PC-9 (cell line): ENCODE measurements around the gene VAPA. TPM values are rescaled to one million over a fixed set of nuclear protein-coding genes. Genes with fewer than 3 reads are reported as not detected.

Experiments used
- BruUV-seq: library from RNA; stranded (reverse); fragments of 400-500 nt; replicated peaks from 2 replicates; lab custom pipeline; 2021; lab: Mats Ljungman, UMichigan
- CTCF ChIA-PET: fragments of 300-600 bp; sonication (Branson Sonifier 250); formaldehyde crosslinking; loops from one replicate; lab custom pipeline; 2022; ENCODE audit warnings: antibody characterized with exemption; lab: Charles Lee
- POLR2A ChIA-PET: fragments of 300-600 bp; sonication (Branson Sonifier 250); formaldehyde crosslinking; loops from one replicate; lab custom pipeline; 2022; ENCODE audit warnings: antibody characterized with exemption; ENCODE audit not compliant: unreplicated experiment; lab: Charles Lee
- DNase-seq, 2 experiments: peaks; one replicate each; pipeline versions ENCODE4 v3.0.0 to v3.0.0-alpha.2; 2015 to 2022; ENCODE audit warnings: mixed read lengths in 1 of 2
- H2AFZ ChIP-seq: fragments of 200-600 bp; sonication (generic); 2 replicates; pipeline ENCODE4 v1.8.1; 2017; ENCODE audit warnings: antibody characterized with exemption
- H3F3A ChIP-seq: fragments of 200-600 bp; sonication (generic); 2 replicates; pipeline ENCODE4 v1.8.1; 2017; ENCODE audit warnings: antibody characterized with exemption, mild to moderate bottlenecking, low read depth; ENCODE audit not compliant: insufficient read depth
- H3K27ac ChIP-seq: fragments of 200-600 bp; sonication (generic); 2 replicates; pipeline ENCODE4 v1.6.1; 2016; ENCODE audit warnings: mixed run types
- H3K27me3 ChIP-seq: fragments of 200-600 bp; sonication (generic); 2 replicates; pipeline ENCODE4 v1.6.1; 2016; ENCODE audit warnings: low read depth, mixed run types; ENCODE audit not compliant: insufficient read depth
- H3K36me3 ChIP-seq: fragments of 200-600 bp; sonication (generic); 2 replicates; pipeline ENCODE4 v1.6.1; 2016; ENCODE audit warnings: low read depth, mixed run types
- H3K4me1 ChIP-seq: fragments of 200-600 bp; sonication (generic); replicated peaks from 2 replicates; pipeline ENCODE4 v1.6.1; 2016; ENCODE audit warnings: mixed run types; ENCODE audit not compliant: insufficient read depth
- H3K4me2 ChIP-seq: fragments of 200-600 bp; sonication (generic); 2 replicates; pipeline ENCODE4 v1.6.1; 2017; ENCODE audit warnings: mixed run types
- H3K4me3 ChIP-seq: fragments of 200-600 bp; sonication (generic); 2 replicates; pipeline ENCODE4 v1.6.1; 2016; ENCODE audit warnings: mixed run types
- H3K79me2 ChIP-seq: fragments of 200-600 bp; sonication (generic); 2 replicates; pipeline ENCODE4 v1.6.1; 2017; ENCODE audit warnings: low read depth, mixed run types
- H3K9me2 ChIP-seq: fragments of 200-600 bp; sonication (generic); 2 replicates; pipeline ENCODE4 v1.8.1; 2017; ENCODE audit warnings: mild to moderate bottlenecking; ENCODE audit not compliant: insufficient read depth
- H3K9me3 ChIP-seq: fragments of 200-600 bp; sonication (generic); 2 replicates; pipeline ENCODE4 v1.8.1; 2016; ENCODE audit warnings: low read depth; ENCODE audit not compliant: insufficient read depth
- H4K20me1 ChIP-seq: fragments of 200-600 bp; sonication (generic); 2 replicates; pipeline ENCODE4 v1.8.1; 2017; ENCODE audit not compliant: insufficient read depth
- EZH2 ChIP-seq: fragments of 200-600 bp; sonication (generic); IDR thresholded peaks from 2 replicates; pipeline ENCODE4 v1.8.0; 2017; ENCODE audit warnings: antibody characterized with exemption, low read depth
- intact Hi-C: fragments of 100-400 bp; cut with micrococcal nuclease; formaldehyde crosslinking; loops from one replicate; pipeline ENCODE4 v1.10.0; 2022; ENCODE audit not compliant: unreplicated experiment
- total RNA-seq: library from RNA; stranded (reverse); gene quantifications from 2 replicates; pipeline ENCODE4 v1.2.3, GENCODE V29; 2021
- TF ChIP-seq, protein P1 (sequence below): fragments of 200-600 bp; sonication (generic); conservative IDR thresholded peaks from 2 replicates; pipeline ENCODE4 v1.6.1; 2017; ENCODE audit warnings: mixed run types, antibody characterized with exemption, mild to moderate bottlenecking, moderate library complexity

Gene VAPA
- total RNA-seq, 1 experiment from 2014 or later, result 340 TPM

DNA sequence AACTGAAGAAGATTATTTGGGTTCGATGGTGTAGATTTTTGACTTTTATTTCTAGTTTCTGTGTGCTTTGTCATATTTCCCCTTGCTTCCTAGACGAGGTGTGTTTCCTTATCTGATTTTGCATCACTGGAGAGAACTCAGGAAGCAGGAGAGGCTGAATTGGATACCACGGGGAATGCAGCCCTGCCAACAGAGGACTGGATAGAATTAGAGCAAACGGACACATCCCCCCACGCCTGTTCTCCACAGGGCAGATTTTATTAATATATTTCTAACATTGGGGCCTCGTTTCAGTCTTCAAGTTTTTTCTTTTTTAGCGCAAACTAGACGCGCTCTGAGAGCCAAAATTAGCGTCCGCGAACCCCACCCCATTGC is 678 bp upstream of the VAPA start:
- intact Hi-C loops, result loop anchor here (1.0 to 10.0 kb wide), 3 partner anchors 36 to 1944 kb away; partner anchors contain the start of gene PPP4R1
- peak overlapping the region; percentile 79 for H3K4me2 ChIP-seq
- H3K36me3 ChIP-seq, result no peaks in the 10 kb centered on the region
- DNase-seq, result peak in 1 of 2 experiments; percentile 50
- H2AFZ ChIP-seq, result peak overlapping the region; percentile 73
- no peaks in the 10 kb centered on the region for H3K27me3 ChIP-seq
- H4K20me1 ChIP-seq, result peaks cover 32% of the 10 kb centered on the region
- H3F3A ChIP-seq, result peaks cover 14% of the 10 kb centered on the region
- peak overlapping the region; percentile 76; the same call in 1 of the 2 replicates for H3K4me3 ChIP-seq
- no peak for TF ChIP-seq EZH2
- TF ChIP-seq, protein P1, sequence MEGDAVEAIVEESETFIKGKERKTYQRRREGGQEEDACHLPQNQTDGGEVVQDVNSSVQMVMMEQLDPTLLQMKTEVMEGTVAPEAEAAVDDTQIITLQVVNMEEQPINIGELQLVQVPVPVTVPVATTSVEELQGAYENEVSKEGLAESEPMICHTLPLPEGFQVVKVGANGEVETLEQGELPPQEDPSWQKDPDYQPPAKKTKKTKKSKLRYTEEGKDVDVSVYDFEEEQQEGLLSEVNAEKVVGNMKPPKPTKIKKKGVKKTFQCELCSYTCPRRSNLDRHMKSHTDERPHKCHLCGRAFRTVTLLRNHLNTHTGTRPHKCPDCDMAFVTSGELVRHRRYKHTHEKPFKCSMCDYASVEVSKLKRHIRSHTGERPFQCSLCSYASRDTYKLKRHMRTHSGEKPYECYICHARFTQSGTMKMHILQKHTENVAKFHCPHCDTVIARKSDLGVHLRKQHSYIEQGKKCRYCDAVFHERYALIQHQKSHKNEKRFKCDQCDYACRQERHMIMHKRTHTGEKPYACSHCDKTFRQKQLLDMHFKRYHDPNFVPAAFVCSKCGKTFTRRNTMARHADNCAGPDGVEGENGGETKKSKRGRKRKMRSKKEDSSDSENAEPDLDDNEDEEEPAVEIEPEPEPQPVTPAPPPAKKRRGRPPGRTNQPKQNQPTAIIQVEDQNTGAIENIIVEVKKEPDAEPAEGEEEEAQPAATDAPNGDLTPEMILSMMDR, result no peak
- no peaks in the 10 kb centered on the region for H3K9me3 ChIP-seq
- peaks cover 33% of the 10 kb centered on the region for H3K4me1 ChIP-seq
- TSS peak; percentile 61 for BruUV-seq
- POLR2A ChIA-PET, result interaction anchor here (0.5 to 1.4 kb wide), 8 partner anchors 14 to 294 kb away, joined by 3 to 17 read pairs (median 7); no protein-coding TSS in a partner anchor
- CTCF ChIA-PET, result no interaction called here
- peak overlapping the region; percentile 90 for H3K27ac ChIP-seq
- H3K79me2 ChIP-seq, result peaks cover 40% of the 10 kb centered on the region
- no peaks in the 10 kb centered on the region for H3K9me2 ChIP-seq

DNA sequence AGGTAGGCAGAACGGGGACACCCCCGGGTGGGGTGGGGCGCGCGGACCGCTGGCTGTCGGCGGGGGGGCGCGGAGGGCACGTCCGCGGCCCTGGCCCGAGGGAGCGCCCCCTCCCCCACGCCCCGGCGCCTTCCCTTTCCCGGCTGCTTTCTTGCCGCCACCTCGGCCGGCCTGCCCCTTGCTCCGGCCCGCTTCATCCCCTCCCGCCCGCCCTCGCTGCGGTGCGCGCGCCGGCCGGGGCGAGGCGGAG is 443 bp downstream of the VAPA start:
- Histone ChIP-seq H3K27ac (peak overlapping the region; percentile 90), H3K9me3 (no peaks in the 10 kb centered on the region), H3K4me2 (peak overlapping the region; percentile 39; the same call in 1 of the 2 replicates), H3K36me3 (0 out of 2 replicates have a peak, but pooled peaks cover 5% of the 10 kb centered on the region), H3K27me3 (no peaks in the 10 kb centered on the region), H3K4me1 (peaks cover 44% of the 10 kb centered on the region), H3F3A (peaks cover 15% of the 10 kb centered on the region), H3K9me2 (no peaks in the 10 kb centered on the region), H3K79me2 (peaks cover 51% of the 10 kb centered on the region), H4K20me1 (peaks cover 43% of the 10 kb centered on the region), H2AFZ (peak overlapping the region; percentile 67), H3K4me3 (peak overlapping the region; percentile 76)
- TF ChIP-seq, protein P1, result no peak
- no peak for TF ChIP-seq EZH2
- POLR2A ChIA-PET, result interaction anchor here (0.6 to 1.4 kb wide), 5 partner anchors 15 to 201 kb away, joined by 4 to 17 read pairs (median 7); no protein-coding TSS in a partner anchor
- CTCF ChIA-PET, result no interaction called here
- intact Hi-C loops, result loop anchor here (2.0 to 10.0 kb wide), 4 partner anchors 45 to 1943 kb away; partner anchors contain the start of gene PPP4R1
- no peak for DNase-seq
- BruUV-seq, result no TSS peak

DNA sequence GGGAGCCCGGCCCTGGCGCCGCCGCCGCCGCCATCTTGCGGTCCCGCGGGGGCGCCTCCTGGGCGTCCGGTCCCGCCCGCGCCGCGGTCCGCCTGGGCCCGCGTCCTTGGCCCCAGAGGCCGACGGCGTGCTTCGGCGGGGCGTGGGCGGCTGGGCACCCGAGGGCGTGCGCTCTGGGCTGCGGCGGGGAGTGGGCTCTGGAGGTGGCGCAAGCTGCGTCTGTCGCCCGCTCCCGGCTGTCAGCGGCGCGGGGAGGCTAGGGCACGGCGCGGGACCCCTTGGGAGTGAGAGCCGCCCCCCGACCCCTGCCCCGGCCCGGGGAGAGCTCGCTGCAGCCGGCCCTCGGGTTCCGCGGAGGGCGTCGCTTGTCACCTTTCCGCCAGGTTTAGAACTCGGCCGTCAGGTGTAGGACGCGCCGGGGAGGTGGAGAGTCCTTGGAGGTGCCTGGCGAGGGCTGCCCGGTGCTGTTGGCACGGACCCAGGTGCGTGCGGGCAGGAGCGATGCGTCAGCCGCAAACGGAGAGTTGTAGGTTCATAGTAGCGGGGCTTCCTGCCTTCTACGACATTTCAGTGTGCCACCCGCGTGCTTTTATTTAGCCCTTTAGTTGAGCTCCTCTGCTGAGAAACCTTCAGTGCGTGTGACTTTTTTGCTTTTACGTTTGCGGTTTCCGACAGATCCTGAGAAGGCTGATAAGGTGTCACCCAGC is 921 bp downstream of the VAPA start:
- Histone ChIP-seq H3K36me3 (0 out of 2 replicates have a peak, but pooled peaks cover 5% of the 10 kb centered on the region), H3K27me3 (no peaks in the 10 kb centered on the region), H3K27ac (peak overlapping the region; percentile 87), H3K9me3 (no peaks in the 10 kb centered on the region), H2AFZ (peak overlapping the region; percentile 23; the same call in 1 of the 2 replicates), H3K4me1 (peaks cover 49% of the 10 kb centered on the region), H3K4me2 (peak overlapping the region; percentile 96), H3K79me2 (peaks cover 56% of the 10 kb centered on the region), H3F3A (peaks cover 19% of the 10 kb centered on the region), H3K9me2 (no peaks in the 10 kb centered on the region), H3K4me3 (peak overlapping the region; percentile 99), H4K20me1 (peaks cover 48% of the 10 kb centered on the region)
- intact Hi-C loops, result loop anchor here (1.0 to 10.0 kb wide), 6 partner anchors 46 to 1943 kb away; partner anchors contain the start of gene PPP4R1
- ChIA-PET CTCF (interaction anchor here (0.7 kb wide), 1 partner anchor 251 kb away, joined by 3 read pairs; no protein-coding TSS in a partner anchor), POLR2A (interaction anchor here (0.7 to 1.2 kb wide), 2 partner anchors 16 to 46 kb away, joined by 3 to 9 read pairs; no protein-coding TSS in a partner anchor)
- DNase-seq, result peak; percentile 79 to 89
- no TSS peak for BruUV-seq
- TF ChIP-seq, protein P1, result no peak
- TF ChIP-seq EZH2, result no peak
